ENCODE measurements around the gene ANKRD16.
"Not testable (repeated sequence)": the region's sequence is repeated elsewhere in the genome, so short reads cannot be mapped to it uniquely, and the experiment has no call there.

The ANKRD16 gene

GRCh38 chr10:5885619-5886018 lies 4.1 kb downstream of the ANKRD16 start:
- peaks cover 11% of the 10 kb centered on the region for H3K4me1 ChIP-seq (ENCODE audit: low read depth, poor library complexity, severe bottlenecking)
- peaks cover 2% of the 10 kb centered on the region; the same call in 1 of the 2 replicates for H3K79me2 ChIP-seq (ENCODE audit: insufficient read depth, low read depth)
- no peak overlapping the region for H3K4me3 ChIP-seq (IDR thresholded peaks at IDR 0.05; ENCODE audit: insufficient read depth, low read depth, low read length)
- no peak overlapping the region for H3K9ac ChIP-seq
- H3K27me3 ChIP-seq (ENCODE audit: insufficient read depth, low read depth): no peaks in the 10 kb centered on the region
- no peak for TF ChIP-seq CTCF (conservative IDR thresholded peaks at IDR 0.05; ENCODE audit: low read depth, low read length)
- H3K27ac ChIP-seq: no peak overlapping the region
- no peak overlapping the region for H2AFZ ChIP-seq (ENCODE audit: low read depth)
- no peaks in the 10 kb centered on the region for H3K36me3 ChIP-seq (ENCODE audit: insufficient read depth)
- H4K20me1 ChIP-seq (ENCODE audit: insufficient read depth): no peaks in the 10 kb centered on the region
- H3K4me2 ChIP-seq: no peak overlapping the region

GRCh38 chr10:5882961-5883360 lies 6.7 kb downstream of the ANKRD16 start:
- H3K27me3 ChIP-seq (ENCODE audit: insufficient read depth, low read depth): no peaks in the 10 kb centered on the region
- no peak overlapping the region for H3K27ac ChIP-seq
- H3K79me2 ChIP-seq (ENCODE audit: insufficient read depth, low read depth): no peaks in the 10 kb centered on the region
- no peak overlapping the region for H2AFZ ChIP-seq (ENCODE audit: low read depth)
- H3K4me1 ChIP-seq (ENCODE audit: low read depth, poor library complexity, severe bottlenecking): peaks cover 3% of the 10 kb centered on the region
- no peak overlapping the region for H3K4me3 ChIP-seq (IDR thresholded peaks at IDR 0.05; ENCODE audit: insufficient read depth, low read depth, low read length)
- no peak overlapping the region for H3K4me2 ChIP-seq
- TF ChIP-seq CTCF (conservative IDR thresholded peaks at IDR 0.05; ENCODE audit: low read depth, low read length): no peak
- H3K36me3 ChIP-seq (ENCODE audit: insufficient read depth): no peaks in the 10 kb centered on the region
- H3K9ac ChIP-seq: no peak overlapping the region
- no peaks in the 10 kb centered on the region for H4K20me1 ChIP-seq (ENCODE audit: insufficient read depth)

- H3K36me3 ChIP-seq (ENCODE audit: insufficient read depth); H3K27me3 ChIP-seq (ENCODE audit: insufficient read depth, low read depth); H3K4me1 ChIP-seq (ENCODE audit: low read depth, poor library complexity, severe bottlenecking); H2AFZ ChIP-seq (ENCODE audit: low read depth); H3K4me3 ChIP-seq (IDR thresholded peaks at IDR 0.05; ENCODE audit: insufficient read depth, low read depth, low read length); H3K9ac ChIP-seq; H3K79me2 ChIP-seq (ENCODE audit: insufficient read depth, low read depth); H3K27ac ChIP-seq; H4K20me1 ChIP-seq (ENCODE audit: insufficient read depth); H3K4me2 ChIP-seq: not testable (repeated sequence)
Measured at GRCh38 chr10:5877041-5877440, 12.7 kb downstream of the ANKRD16 start.

- Histone ChIP-seq H3K4me2 (no peak overlapping the region), H4K20me1 (ENCODE audit: insufficient read depth) (no peaks in the 10 kb centered on the region), H3K4me3 (IDR thresholded peaks at IDR 0.05; ENCODE audit: insufficient read depth, low read depth, low read length) (no peak overlapping the region), H3K36me3 (ENCODE audit: insufficient read depth) (no peaks in the 10 kb centered on the region), H3K27me3 (ENCODE audit: insufficient read depth, low read depth) (no peaks in the 10 kb centered on the region), H3K79me2 (ENCODE audit: insufficient read depth, low read depth) (no peaks in the 10 kb centered on the region), H3K9ac (no peak overlapping the region), H3K27ac (no peak overlapping the region), H2AFZ (ENCODE audit: low read depth) (no peak overlapping the region), H3K4me1 (ENCODE audit: low read depth, poor library complexity, severe bottlenecking) (no peaks in the 10 kb centered on the region)
- no peak for TF ChIP-seq CTCF (conservative IDR thresholded peaks at IDR 0.05; ENCODE audit: low read depth, low read length)
Measured at GRCh38 chr10:5876181-5876768, 13.4 kb downstream of the ANKRD16 start.

- Histone ChIP-seq H2AFZ (ENCODE audit: low read depth) (no peak overlapping the region), H3K4me1 (ENCODE audit: low read depth, poor library complexity, severe bottlenecking) (no peaks in the 10 kb centered on the region), H4K20me1 (ENCODE audit: insufficient read depth) (no peaks in the 10 kb centered on the region), H3K27me3 (ENCODE audit: insufficient read depth, low read depth) (no peaks in the 10 kb centered on the region), H3K27ac (no peak overlapping the region), H3K79me2 (ENCODE audit: insufficient read depth, low read depth) (no peaks in the 10 kb centered on the region), H3K36me3 (ENCODE audit: insufficient read depth) (no peaks in the 10 kb centered on the region), H3K4me3 (IDR thresholded peaks at IDR 0.05; ENCODE audit: insufficient read depth, low read depth, low read length) (no peak overlapping the region), H3K4me2 (no peak overlapping the region), H3K9ac (no peak overlapping the region)
- peak; percentile 86 for TF ChIP-seq CTCF (conservative IDR thresholded peaks at IDR 0.05; ENCODE audit: low read depth, low read length)
Measured at GRCh38 chr10:5873515-5873995, 16.1 kb downstream of the ANKRD16 start.

Data from KMS-11 (cell line).